SK-N-SH treated with all-trans-retinoic acid at 6 μM for 48 hours (cell line): ENCODE measurements around the gene SYNE1.

Source experiments
- SNAI2 ChIP-seq: fragments of 250-450 bp; sonication (Bioruptor Pico); IDR thresholded peaks from 2 replicates; pipeline ENCODE4 v1.5.0; 2020; ENCODE audit warnings: mild to moderate bottlenecking, moderate library complexity
- TF ChIP-seq, protein P1 (sequence below): fragments of 250-450 bp; sonication (Bioruptor Pico); IDR thresholded peaks from 2 replicates; pipeline ENCODE4 v1.5.1; 2020; ENCODE audit warnings: low read depth, mild to moderate bottlenecking, moderate library complexity

DNA sequence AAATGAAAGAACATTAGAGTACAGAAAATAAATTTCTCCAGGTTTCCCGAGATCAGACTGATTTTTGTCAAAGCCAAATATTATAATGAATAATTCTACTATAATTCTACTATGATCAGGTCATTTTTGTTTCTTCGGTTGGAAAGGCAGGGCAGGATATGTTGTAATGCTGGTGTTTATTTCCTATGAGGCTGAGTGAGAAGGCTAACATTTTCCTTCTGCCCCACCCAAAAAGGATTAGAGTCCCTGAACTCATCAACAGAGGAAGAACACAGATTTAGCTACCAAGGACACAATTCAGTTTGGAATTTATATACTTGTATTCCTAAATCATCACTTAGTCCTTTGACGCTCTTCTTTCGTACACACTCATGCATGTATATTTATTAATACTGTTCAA, 318.9 kb downstream of the SYNE1 start:
- TF ChIP-seq SNAI2 (CRISPR knock-in tag) = no peak
- TF ChIP-seq, protein P1, sequence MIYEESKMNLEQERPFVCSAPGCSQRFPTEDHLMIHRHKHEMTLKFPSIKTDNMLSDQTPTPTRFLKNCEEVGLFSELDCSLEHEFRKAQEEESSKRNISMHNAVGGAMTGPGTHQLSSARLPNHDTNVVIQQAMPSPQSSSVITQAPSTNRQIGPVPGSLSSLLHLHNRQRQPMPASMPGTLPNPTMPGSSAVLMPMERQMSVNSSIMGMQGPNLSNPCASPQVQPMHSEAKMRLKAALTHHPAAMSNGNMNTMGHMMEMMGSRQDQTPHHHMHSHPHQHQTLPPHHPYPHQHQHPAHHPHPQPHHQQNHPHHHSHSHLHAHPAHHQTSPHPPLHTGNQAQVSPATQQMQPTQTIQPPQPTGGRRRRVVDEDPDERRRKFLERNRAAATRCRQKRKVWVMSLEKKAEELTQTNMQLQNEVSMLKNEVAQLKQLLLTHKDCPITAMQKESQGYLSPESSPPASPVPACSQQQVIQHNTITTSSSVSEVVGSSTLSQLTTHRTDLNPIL (CRISPR knock-in tag) = no peak
